Mononuclear cell (primary cell): ENCODE data around the gene LTBP2. TPM values are rescaled to one million over a fixed set of nuclear protein-coding genes. Genes with fewer than 3 reads are reported as not detected.

Source experiments
- H3K27me3 ChIP-seq: 2 replicates; pipeline ENCODE4 v1.6.0; 2011; ENCODE audit warnings: low read length, control low read depth; ENCODE audit not compliant: insufficient read depth
- H3K4me1 ChIP-seq: 2 replicates; pipeline ENCODE4 v1.5.1; 2011; ENCODE audit warnings: mild to moderate bottlenecking, low read length, control low read depth; ENCODE audit not compliant: insufficient read depth
- H3K4me3 ChIP-seq: 2 replicates; pipeline ENCODE4 v1.5.1; 2011; ENCODE audit warnings: mild to moderate bottlenecking, low read length, moderate library complexity
- H3K9me3 ChIP-seq: 2 replicates; pipeline ENCODE4 v1.5.1; 2011; ENCODE audit warnings: low read depth, mild to moderate bottlenecking, control low read depth, low read length
- total RNA-seq: library from RNA; depleted of rRNA; stranded (reverse); fragments of >200 nt; gene quantifications from one replicate; pipeline ENCODE4 v1.2.3, GENCODE V29; 2012

The LTBP2 gene
- total RNA-seq, 1 donor = 0.42 TPM

GRCh38 chr14:74593241-74593953 is 18.6 kb downstream of the LTBP2 start:
- H3K4me3 ChIP-seq = no peak overlapping the region
- no peaks in the 10 kb centered on the region for H3K27me3 ChIP-seq
- H3K9me3 ChIP-seq = no peaks in the 10 kb centered on the region
- H3K4me1 ChIP-seq = peaks cover 21% of the 10 kb centered on the region

GRCh38 chr14:74592476-74593201 is 19.4 kb downstream of the LTBP2 start:
- no peaks in the 10 kb centered on the region for H3K9me3 ChIP-seq
- peaks cover 21% of the 10 kb centered on the region for H3K4me1 ChIP-seq
- no peak overlapping the region for H3K4me3 ChIP-seq
- H3K27me3 ChIP-seq = no peaks in the 10 kb centered on the region

- Histone ChIP-seq H3K4me1 (peaks cover 21% of the 10 kb centered on the region), H3K9me3 (no peaks in the 10 kb centered on the region), H3K4me3 (no peak overlapping the region), H3K27me3 (no peaks in the 10 kb centered on the region)
These were observed 20.1 kb downstream of the LTBP2 start for GRCh38 chr14:74591899-74592298.

GRCh38 chr14:74591394-74591793 is 20.6 kb downstream of the LTBP2 start:
- no peaks in the 10 kb centered on the region for H3K27me3 ChIP-seq
- no peaks in the 10 kb centered on the region for H3K9me3 ChIP-seq
- H3K4me1 ChIP-seq = peaks cover 21% of the 10 kb centered on the region
- H3K4me3 ChIP-seq = no peak overlapping the region

- Histone ChIP-seq H3K4me1 (peaks cover 21% of the 10 kb centered on the region), H3K9me3 (no peaks in the 10 kb centered on the region), H3K27me3 (no peaks in the 10 kb centered on the region), H3K4me3 (no peak overlapping the region)
These were observed 22.7 kb downstream of the LTBP2 start for GRCh38 chr14:74589291-74589879.

- H3K4me1 ChIP-seq = peaks cover 6% of the 10 kb centered on the region
- no peak overlapping the region for H3K4me3 ChIP-seq
- no peaks in the 10 kb centered on the region for H3K9me3 ChIP-seq
- no peaks in the 10 kb centered on the region for H3K27me3 ChIP-seq
These were observed 24.7 kb downstream of the LTBP2 start for GRCh38 chr14:74587363-74587707.

- Histone ChIP-seq H3K9me3 (no peaks in the 10 kb centered on the region), H3K4me3 (no peak overlapping the region), H3K4me1 (peaks cover under 1% of the 10 kb centered on the region), H3K27me3 (no peaks in the 10 kb centered on the region)
These were observed 25.2 kb downstream of the LTBP2 start for GRCh38 chr14:74586681-74587362.

- no peaks in the 10 kb centered on the region for H3K4me1 ChIP-seq
- H3K27me3 ChIP-seq = no peaks in the 10 kb centered on the region
- no peak overlapping the region for H3K4me3 ChIP-seq
- no peaks in the 10 kb centered on the region for H3K9me3 ChIP-seq
These were observed 26.4 kb downstream of the LTBP2 start for GRCh38 chr14:74585406-74586335.

- no peaks in the 10 kb centered on the region for H3K4me1 ChIP-seq
- no peaks in the 10 kb centered on the region for H3K27me3 ChIP-seq
- no peak overlapping the region for H3K4me3 ChIP-seq
- no peaks in the 10 kb centered on the region for H3K9me3 ChIP-seq
These were observed 27.1 kb downstream of the LTBP2 start for GRCh38 chr14:74584951-74585350.

- Histone ChIP-seq H3K9me3 (no peaks in the 10 kb centered on the region), H3K4me1 (no peaks in the 10 kb centered on the region), H3K4me3 (no peak overlapping the region), H3K27me3 (no peaks in the 10 kb centered on the region)
These were observed 28.2 kb downstream of the LTBP2 start for GRCh38 chr14:74583689-74584434.

- H3K4me1 ChIP-seq = no peaks in the 10 kb centered on the region
- H3K9me3 ChIP-seq = no peaks in the 10 kb centered on the region
- no peaks in the 10 kb centered on the region for H3K27me3 ChIP-seq
- H3K4me3 ChIP-seq = no peak overlapping the region
These were observed 29.0 kb downstream of the LTBP2 start for GRCh38 chr14:74582910-74583581.

GRCh38 chr14:74580275-74580672 is 31.8 kb downstream of the LTBP2 start:
- Histone ChIP-seq H3K4me1 (no peaks in the 10 kb centered on the region), H3K4me3 (no peak overlapping the region), H3K27me3 (no peaks in the 10 kb centered on the region), H3K9me3 (no peaks in the 10 kb centered on the region)

GRCh38 chr14:74579447-74580274 is 32.4 kb downstream of the LTBP2 start:
- Histone ChIP-seq H3K4me1 (peaks cover 4% of the 10 kb centered on the region), H3K4me3 (no peak overlapping the region), H3K9me3 (no peaks in the 10 kb centered on the region), H3K27me3 (no peaks in the 10 kb centered on the region)
